GM12878 (cell line): Measurements from ENCODE around the gene ADAMTSL1. TPM values are rescaled to one million over a fixed set of nuclear protein-coding genes. Genes with fewer than 3 reads are reported as not detected.

Experiments
- CHD4 ChIP-seq: fragments of 200-600 bp; sonication (generic); IDR thresholded peaks from 2 replicates; pipeline ENCODE4 v1.6.1; 2016; ENCODE audit warnings: mild to moderate bottlenecking
- ETV6 ChIP-seq, 2 experiments: fragments of 450-650 bp in 1 of 2; IDR thresholded peaks in 1 of 2; conservative IDR thresholded peaks in 1 of 2; 2 replicates each; pipeline ENCODE4 v1.6.1; 2014; ENCODE audit warnings: antibody characterized with exemption in 1 of 2, borderline replicate concordance in 1 of 2, low read depth in 1 of 2, mild to moderate bottlenecking in 1 of 2, moderate library complexity in 1 of 2
- HCFC1 ChIP-seq: fragments of 150-350 bp; IDR thresholded peaks from 2 replicates; pipeline ENCODE4 v1.6.1; 2014; ENCODE audit warnings: low read length
- polyA plus RNA-seq, 11 experiments: library from polyadenylated mRNA; depleted of rRNA in 4 of 11; unstranded in 6 of 11; stranded (reverse) in 5 of 11; fragments of >200 nt; fragmentation: Nextera tagmentation in 4 of 11; fragmentation: Illumina TruSeq in 1 of 11; extraction: Ambion mirVana in 4 of 11; extraction: Trizol in 1 of 11; gene quantifications; 1 replicate in 1 of 11; 2 replicates in 10 of 11; pipeline versions ENCODE4 v1.2.1 to v1.2.3, GENCODE V29; 2011 to 2016; ENCODE audit warnings: inconsistent platforms in 2 of 11, missing spikeins in 2 of 11, low read depth in 1 of 11
- total RNA-seq, 4 experiments: library from RNA; depleted of rRNA in 3 of 4; stranded (reverse); fragments of >200 nt in 3 of 4; fragmentation: Illumina TruSeq in 1 of 4; extraction: Trizol in 1 of 4; gene quantifications; 2 replicates each; pipeline versions ENCODE4 v1.2.1 to v1.2.3, GENCODE V29; 2013 to 2021
- TF ChIP-seq, protein P1 (sequence below): fragments of 450-650 bp; formaldehyde crosslinking; IDR thresholded peaks from 2 replicates; pipeline ENCODE4 v1.4.0; 2020; ENCODE audit warnings: mild to moderate bottlenecking, moderate library complexity
- TF ChIP-seq, protein P2 (sequence below): fragments of 450-650 bp; IDR thresholded peaks from 2 replicates; pipeline ENCODE4 v1.6.1; 2016; ENCODE audit warnings: mild to moderate bottlenecking, moderate library complexity, borderline replicate concordance

ADAMTSL1 gene
- total and polyA plus RNA-seq, 10 of the 15 experiments (the other 5 are each of a cell fraction or from before 2014, with no cell fraction given): 0.01 to 0.10 (median 0.07) TPM; not detected in 6

DNA sequence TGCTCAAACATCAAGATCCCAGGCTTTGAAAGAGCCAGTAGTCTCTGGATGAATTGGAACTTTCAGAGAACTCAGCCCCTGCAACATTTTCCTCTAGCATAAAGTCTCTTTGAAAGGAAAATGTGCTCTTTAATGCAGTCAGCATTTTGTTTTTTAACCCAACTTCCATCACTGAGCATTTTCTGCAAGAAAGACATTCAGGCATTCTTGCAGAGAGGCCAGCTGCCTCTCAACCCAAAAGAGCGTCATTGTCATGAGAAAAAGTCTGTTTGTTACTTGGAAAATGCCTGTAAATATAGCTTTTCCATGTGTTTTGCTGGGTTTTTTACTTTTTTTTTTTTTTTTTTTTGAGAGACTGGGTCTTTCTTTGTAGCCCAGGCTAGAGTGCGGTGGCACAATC lies 225.0 kb downstream of the ADAMTSL1 start (continued):
- TF ChIP-seq, protein P1, sequence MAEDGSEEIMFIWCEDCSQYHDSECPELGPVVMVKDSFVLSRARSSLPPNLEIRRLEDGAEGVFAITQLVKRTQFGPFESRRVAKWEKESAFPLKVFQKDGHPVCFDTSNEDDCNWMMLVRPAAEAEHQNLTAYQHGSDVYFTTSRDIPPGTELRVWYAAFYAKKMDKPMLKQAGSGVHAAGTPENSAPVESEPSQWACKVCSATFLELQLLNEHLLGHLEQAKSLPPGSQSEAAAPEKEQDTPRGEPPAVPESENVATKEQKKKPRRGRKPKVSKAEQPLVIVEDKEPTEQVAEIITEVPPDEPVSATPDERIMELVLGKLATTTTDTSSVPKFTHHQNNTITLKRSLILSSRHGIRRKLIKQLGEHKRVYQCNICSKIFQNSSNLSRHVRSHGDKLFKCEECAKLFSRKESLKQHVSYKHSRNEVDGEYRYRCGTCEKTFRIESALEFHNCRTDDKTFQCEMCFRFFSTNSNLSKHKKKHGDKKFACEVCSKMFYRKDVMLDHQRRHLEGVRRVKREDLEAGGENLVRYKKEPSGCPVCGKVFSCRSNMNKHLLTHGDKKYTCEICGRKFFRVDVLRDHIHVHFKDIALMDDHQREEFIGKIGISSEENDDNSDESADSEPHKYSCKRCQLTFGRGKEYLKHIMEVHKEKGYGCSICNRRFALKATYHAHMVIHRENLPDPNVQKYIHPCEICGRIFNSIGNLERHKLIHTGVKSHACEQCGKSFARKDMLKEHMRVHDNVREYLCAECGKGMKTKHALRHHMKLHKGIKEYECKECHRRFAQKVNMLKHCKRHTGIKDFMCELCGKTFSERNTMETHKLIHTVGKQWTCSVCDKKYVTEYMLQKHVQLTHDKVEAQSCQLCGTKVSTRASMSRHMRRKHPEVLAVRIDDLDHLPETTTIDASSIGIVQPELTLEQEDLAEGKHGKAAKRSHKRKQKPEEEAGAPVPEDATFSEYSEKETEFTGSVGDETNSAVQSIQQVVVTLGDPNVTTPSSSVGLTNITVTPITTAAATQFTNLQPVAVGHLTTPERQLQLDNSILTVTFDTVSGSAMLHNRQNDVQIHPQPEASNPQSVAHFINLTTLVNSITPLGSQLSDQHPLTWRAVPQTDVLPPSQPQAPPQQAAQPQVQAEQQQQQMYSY (CRISPR knock-in tag): no peak
- TF ChIP-seq ETV6 (conservative IDR thresholded peaks at IDR 0.05 in 1 of 2, IDR thresholded peaks at IDR 0.05 in 1 of 2; ENCODE audit: borderline replicate concordance in 1 of 2, low read depth in 1 of 2) (no peak), HCFC1 (no peak), CHD4 (no peak)
- TF ChIP-seq, protein P2, sequence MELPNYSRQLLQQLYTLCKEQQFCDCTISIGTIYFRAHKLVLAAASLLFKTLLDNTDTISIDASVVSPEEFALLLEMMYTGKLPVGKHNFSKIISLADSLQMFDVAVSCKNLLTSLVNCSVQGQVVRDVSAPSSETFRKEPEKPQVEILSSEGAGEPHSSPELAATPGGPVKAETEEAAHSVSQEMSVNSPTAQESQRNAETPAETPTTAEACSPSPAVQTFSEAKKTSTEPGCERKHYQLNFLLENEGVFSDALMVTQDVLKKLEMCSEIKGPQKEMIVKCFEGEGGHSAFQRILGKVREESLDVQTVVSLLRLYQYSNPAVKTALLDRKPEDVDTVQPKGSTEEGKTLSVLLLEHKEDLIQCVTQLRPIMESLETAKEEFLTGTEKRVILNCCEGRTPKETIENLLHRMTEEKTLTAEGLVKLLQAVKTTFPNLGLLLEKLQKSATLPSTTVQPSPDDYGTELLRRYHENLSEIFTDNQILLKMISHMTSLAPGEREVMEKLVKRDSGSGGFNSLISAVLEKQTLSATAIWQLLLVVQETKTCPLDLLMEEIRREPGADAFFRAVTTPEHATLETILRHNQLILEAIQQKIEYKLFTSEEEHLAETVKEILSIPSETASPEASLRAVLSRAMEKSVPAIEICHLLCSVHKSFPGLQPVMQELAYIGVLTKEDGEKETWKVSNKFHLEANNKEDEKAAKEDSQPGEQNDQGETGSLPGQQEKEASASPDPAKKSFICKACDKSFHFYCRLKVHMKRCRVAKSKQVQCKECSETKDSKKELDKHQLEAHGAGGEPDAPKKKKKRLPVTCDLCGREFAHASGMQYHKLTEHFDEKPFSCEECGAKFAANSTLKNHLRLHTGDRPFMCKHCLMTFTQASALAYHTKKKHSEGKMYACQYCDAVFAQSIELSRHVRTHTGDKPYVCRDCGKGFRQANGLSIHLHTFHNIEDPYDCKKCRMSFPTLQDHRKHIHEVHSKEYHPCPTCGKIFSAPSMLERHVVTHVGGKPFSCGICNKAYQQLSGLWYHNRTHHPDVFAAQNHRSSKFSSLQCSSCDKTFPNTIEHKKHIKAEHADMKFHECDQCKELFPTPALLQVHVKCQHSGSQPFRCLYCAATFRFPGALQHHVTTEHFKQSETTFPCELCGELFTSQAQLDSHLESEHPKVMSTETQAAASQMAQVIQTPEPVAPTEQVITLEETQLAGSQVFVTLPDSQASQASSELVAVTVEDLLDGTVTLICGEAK: no peak
